ENCODE data around the gene DNAAF3. TPM values are rescaled to one million over a fixed set of nuclear protein-coding genes. Genes with fewer than 3 reads are reported as not detected.

DNAAF3 gene
- polyA plus RNA-seq, 1 of the 3 experiments (the other 2 are of a cell fraction), result 2.4 TPM

- Histone ChIP-seq H3K4me2 (0 out of 2 replicates have a peak overlapping the region, but pooled peaks have one; percentile 7), H3K36me3 (replicated peaks in 1 of 2; ENCODE audit: control insufficient read depth in 1 of 2, insufficient read depth in 2 of 2, low read length in 1 of 2) (peaks cover 3 to 13% of the 10 kb centered on the region in 2 experiments), H3K27ac (ENCODE audit: low read depth in 2 of 2, low read length in 1 of 2) (peak overlapping the region in 1 of 2 experiments; percentile 66; a peak in 1 of 4 replicates), H3K9me3 (no peaks in the 10 kb centered on the region), H3K27me3 (ENCODE audit: insufficient read depth) (no peaks in the 10 kb centered on the region), H3K9ac (peak overlapping the region; percentile 33; the same call in 1 of the 2 replicates), H3K4me1 (ENCODE audit: control insufficient read depth in 1 of 2, insufficient read depth in 2 of 2, low read depth in 1 of 2, low read length in 1 of 2) (peaks cover 9 to 24% of the 10 kb centered on the region in 2 experiments; a peak in 3 of 4 replicates), H3K4me3 (ENCODE audit: low read depth in 2 of 2, low read length in 1 of 2) (no peak overlapping the region), H3K9me2 (no peaks in the 10 kb centered on the region), H3F3A (replicated peaks; ENCODE audit: insufficient read depth) (peaks cover 5% of the 10 kb centered on the region), H2AFZ (ENCODE audit: low read depth) (no peak overlapping the region), H3K79me2 (ENCODE audit: insufficient read depth) (peaks cover 72% of the 10 kb centered on the region), H4K20me1 (ENCODE audit: insufficient read depth) (peaks cover 56% of the 10 kb centered on the region)
- 89% methylated on average over 21 of the region's 23 CpGs for WGBS (ENCODE audit: low lambda C conversion rate)
- TF ChIP-seq YY1 (IDR thresholded peaks at IDR 0.05; ENCODE audit: low read depth), result no peak
- no peak for TF ChIP-seq CTCF (IDR thresholded peaks at IDR 0.05)
- TF ChIP-seq GABPA (IDR thresholded peaks at IDR 0.05; ENCODE audit: low read depth), result no peak
- TF ChIP-seq RFX5 (IDR thresholded peaks at IDR 0.05; ENCODE audit: low read length), result no peak
- no peak for TF ChIP-seq ZBTB33 (IDR thresholded peaks at IDR 0.05; ENCODE audit: borderline replicate concordance, low read depth)
- TF ChIP-seq MXI1 (IDR thresholded peaks at IDR 0.05; ENCODE audit: low read depth, low read length), result no peak
- no peak for TF ChIP-seq SIN3A (IDR thresholded peaks at IDR 0.05; ENCODE audit: borderline replicate concordance, low read depth, low read length)
- TF ChIP-seq, protein P1, sequence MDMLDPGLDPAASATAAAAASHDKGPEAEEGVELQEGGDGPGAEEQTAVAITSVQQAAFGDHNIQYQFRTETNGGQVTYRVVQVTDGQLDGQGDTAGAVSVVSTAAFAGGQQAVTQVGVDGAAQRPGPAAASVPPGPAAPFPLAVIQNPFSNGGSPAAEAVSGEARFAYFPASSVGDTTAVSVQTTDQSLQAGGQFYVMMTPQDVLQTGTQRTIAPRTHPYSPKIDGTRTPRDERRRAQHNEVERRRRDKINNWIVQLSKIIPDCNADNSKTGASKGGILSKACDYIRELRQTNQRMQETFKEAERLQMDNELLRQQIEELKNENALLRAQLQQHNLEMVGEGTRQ (IDR thresholded peaks at IDR 0.05; ENCODE audit: borderline replicate concordance, low read depth, low read length), result no peak
- no peak for TF ChIP-seq REST (IDR thresholded peaks at IDR 0.05; ENCODE audit: low read depth, low read length)
- TF ChIP-seq, protein P2, sequence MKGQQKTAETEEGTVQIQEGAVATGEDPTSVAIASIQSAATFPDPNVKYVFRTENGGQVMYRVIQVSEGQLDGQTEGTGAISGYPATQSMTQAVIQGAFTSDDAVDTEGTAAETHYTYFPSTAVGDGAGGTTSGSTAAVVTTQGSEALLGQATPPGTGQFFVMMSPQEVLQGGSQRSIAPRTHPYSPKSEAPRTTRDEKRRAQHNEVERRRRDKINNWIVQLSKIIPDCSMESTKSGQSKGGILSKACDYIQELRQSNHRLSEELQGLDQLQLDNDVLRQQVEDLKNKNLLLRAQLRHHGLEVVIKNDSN (IDR thresholded peaks at IDR 0.05; ENCODE audit: borderline replicate concordance, low read depth), result no peak
- no peak for TF ChIP-seq MEF2A (IDR thresholded peaks at IDR 0.05; ENCODE audit: borderline replicate concordance, low read depth)
- no peak for TF ChIP-seq RXRA (IDR thresholded peaks at IDR 0.05; ENCODE audit: borderline replicate concordance, low read depth)
- no peak for TF ChIP-seq EP300 (IDR thresholded peaks at IDR 0.05; ENCODE audit: borderline replicate concordance in 1 of 2, low read depth in 1 of 2, low read length in 1 of 2)
- DNase-seq, result peak; percentile 30
- CTCF ChIA-PET, result interaction anchor here (6.2 kb wide), 1 partner anchor 24 kb away, joined by 38 read pairs; no protein-coding TSS in a partner anchor
- POLR2A ChIA-PET, result no interaction called here
These were observed 53.4 kb downstream of the DNAAF3 start for GRCh38 chr19:55112777-55113569.
